Measurements from ENCODE around the gene ANGPTL8. TPM values are rescaled to one million over a fixed set of nuclear protein-coding genes. Genes with fewer than 3 reads are reported as not detected.

Gene ANGPTL8
- polyA plus RNA-seq, 6 donors from 2014 or later = not detected

DNA sequence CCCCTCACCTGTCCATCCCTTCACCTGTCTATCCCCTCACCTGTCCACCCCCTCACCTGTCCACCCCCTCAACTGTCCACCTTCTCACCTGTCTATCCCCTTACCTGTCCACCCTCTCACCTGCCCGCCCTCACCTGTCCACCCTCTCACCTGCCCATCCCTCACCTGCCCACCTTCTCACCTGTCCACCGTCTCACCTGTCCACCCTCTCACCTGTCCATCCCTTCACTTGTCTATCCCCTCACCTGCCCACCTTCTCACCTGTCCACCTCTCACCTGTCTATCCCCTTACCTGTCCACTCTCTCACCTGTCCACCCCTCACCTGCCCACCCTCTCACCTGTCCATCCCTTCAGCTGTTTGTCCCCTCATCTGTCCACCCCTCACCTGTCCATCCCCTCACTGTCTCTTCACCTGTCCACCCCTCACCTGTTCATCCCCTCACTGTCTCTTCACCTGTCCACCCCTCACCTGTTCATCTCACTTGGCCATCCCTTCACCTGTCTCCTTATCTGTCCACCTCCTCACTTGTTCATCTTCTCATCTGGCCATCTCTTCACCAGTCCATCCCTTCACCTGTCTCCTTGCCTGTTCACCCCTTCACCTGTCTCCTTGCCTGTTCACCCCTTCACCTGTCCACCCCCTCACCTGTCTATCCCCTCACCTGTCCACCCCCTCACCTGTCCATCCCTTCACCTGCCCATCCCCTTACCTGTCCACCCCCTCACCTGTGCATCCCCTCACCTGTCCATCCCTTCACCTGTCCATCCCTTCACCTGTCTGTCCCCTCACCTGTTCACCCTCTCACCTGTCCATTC, 29.4 kb upstream of the ANGPTL8 start:
- ATAC-seq (ENCODE audit: low read depth in 2 of 2) (no peak), DNase-seq (no peak)
- Mint-ChIP-seq H3K9me3 (peaks cover 0 to 6% (median 0%) of the 10 kb centered on the region in 7 donors), H3K4me3 (no peak overlapping the region), H3K36me3 (no peaks in the 10 kb centered on the region), H3K27me3 (peaks cover 0 to 7% (median under 1%) of the 10 kb centered on the region in 3 donors), H3K27ac (peak overlapping the region in 1 of 6 donors; percentile 89), H3K4me1 (peaks cover 10 to 11% (median 11%) of the 10 kb centered on the region in 3 donors)

DNA sequence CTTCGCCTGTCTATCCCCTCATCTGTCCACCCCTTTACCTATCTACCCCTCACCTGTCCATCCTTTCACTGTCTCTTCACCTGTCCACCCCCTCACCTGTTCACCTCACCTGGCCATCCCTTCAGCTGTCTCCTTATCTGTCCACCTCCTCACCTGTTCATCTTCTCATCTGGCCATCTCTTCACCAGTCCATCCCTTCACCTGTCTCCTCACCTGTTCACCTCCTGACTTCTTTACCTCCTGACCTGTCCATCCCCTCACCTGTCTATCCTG, 28.8 kb upstream of the ANGPTL8 start:
- Mint-ChIP-seq H3K4me3 (no peak overlapping the region), H3K36me3 (no peaks in the 10 kb centered on the region), H3K27me3 (peaks cover 0 to 12% (median 0%) of the 10 kb centered on the region in 3 donors), H3K9me3 (peaks cover 0 to 8% (median 0%) of the 10 kb centered on the region in 7 donors), H3K27ac (no peak overlapping the region), H3K4me1 (peaks cover 9 to 11% (median 10%) of the 10 kb centered on the region in 3 donors)
- no peak for DNase-seq
- no peak for ATAC-seq (ENCODE audit: low read depth in 2 of 2)

- peaks cover 0 to 6% (median 2%) of the 10 kb centered on the region in 3 donors for H3K4me1 Mint-ChIP-seq
- H3K27ac Mint-ChIP-seq = peak overlapping the region in 1 of 6 donors; percentile 72
- H3K27me3 Mint-ChIP-seq = peaks cover 0 to 13% (median 0%) of the 10 kb centered on the region in 3 donors
- peak overlapping the region in 1 of 8 donors; percentile 74 for H3K4me3 Mint-ChIP-seq
- H3K9me3 Mint-ChIP-seq = peaks cover 0 to 8% (median 2%) of the 10 kb centered on the region in 7 donors
- no peak for DNase-seq
- no peaks in the 10 kb centered on the region for H3K36me3 Mint-ChIP-seq
- ATAC-seq (ENCODE audit: low read depth in 2 of 2) = no peak
Measured at GRCh38 chr19:11214387-11214786, 25.0 kb upstream of the ANGPTL8 start.

GRCh38 chr19:11221082-11221598, 18.3 kb upstream of the ANGPTL8 start:
- peaks cover 4 to 19% (median 17%) of the 10 kb centered on the region in 7 donors for H3K9me3 Mint-ChIP-seq
- peaks cover 16 to 22% of the 10 kb centered on the region in 2 donors for H3K36me3 Mint-ChIP-seq
- peaks cover 0 to 17% (median 0%) of the 10 kb centered on the region in 3 donors for H3K27me3 Mint-ChIP-seq
- ATAC-seq (ENCODE audit: low read depth in 2 of 2) = no peak
- H3K4me1 Mint-ChIP-seq = no peaks in the 10 kb centered on the region
- H3K4me3 Mint-ChIP-seq = no peak overlapping the region
- DNase-seq = no peak
- peak overlapping the region in 1 of 6 donors; percentile 65 for H3K27ac Mint-ChIP-seq

GRCh38 chr19:11223200-11223599, 16.2 kb upstream of the ANGPTL8 start:
- DNase-seq = no peak
- Mint-ChIP-seq H3K27ac (no peak overlapping the region), H3K4me1 (peaks cover 0 to 4% (median 0%) of the 10 kb centered on the region in 3 donors), H3K9me3 (peaks cover 7 to 21% (median 17%) of the 10 kb centered on the region in 7 donors), H3K4me3 (no peak overlapping the region), H3K27me3 (peaks cover 0 to 17% (median 0%) of the 10 kb centered on the region in 3 donors), H3K36me3 (peaks cover 16 to 28% of the 10 kb centered on the region in 2 donors)
- no peak for ATAC-seq (ENCODE audit: low read depth in 2 of 2)

DNA sequence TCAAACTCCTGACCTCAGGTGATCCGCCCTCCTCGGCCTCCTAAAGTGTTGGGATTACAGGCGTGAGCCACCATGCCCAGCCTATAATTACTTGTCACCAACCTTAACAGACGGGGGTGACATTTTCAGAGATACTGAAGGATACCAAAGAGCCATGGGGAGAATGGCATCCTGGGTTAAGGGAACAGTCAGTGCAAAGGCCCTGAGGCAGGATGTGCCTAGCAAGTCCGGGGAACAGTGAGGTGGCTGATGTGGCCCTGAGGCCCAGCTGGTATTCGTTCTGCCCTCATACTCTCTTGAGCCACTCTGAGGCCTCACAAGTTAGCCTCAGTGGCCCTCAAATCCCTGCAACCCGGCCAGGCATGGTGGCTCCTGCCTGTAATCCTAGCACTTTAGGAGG, 15.0 kb upstream of the ANGPTL8 start:
- DNase-seq (no peak), ATAC-seq (ENCODE audit: low read depth in 2 of 2) (no peak)
- Mint-ChIP-seq H3K9me3 (peaks cover 7 to 21% (median 17%) of the 10 kb centered on the region in 7 donors), H3K4me3 (no peak overlapping the region), H3K27ac (no peak overlapping the region), H3K4me1 (peaks cover 0 to 4% (median 0%) of the 10 kb centered on the region in 3 donors), H3K36me3 (peaks cover 16 to 28% of the 10 kb centered on the region in 2 donors), H3K27me3 (peaks cover 0 to 25% (median 0%) of the 10 kb centered on the region in 3 donors)

GRCh38 chr19:11225172-11225571, 14.2 kb upstream of the ANGPTL8 start:
- no peak for ATAC-seq (ENCODE audit: low read depth in 2 of 2)
- H3K27me3 Mint-ChIP-seq = peaks cover 0 to 26% (median 0%) of the 10 kb centered on the region in 3 donors

GRCh38 chr19:11225815-11226214, 13.6 kb upstream of the ANGPTL8 start:
- no peak overlapping the region for H3K4me3 Mint-ChIP-seq
- peaks cover 4 to 17% (median 11%) of the 10 kb centered on the region in 7 donors for H3K9me3 Mint-ChIP-seq
- peaks cover 9 to 20% of the 10 kb centered on the region in 2 donors for H3K36me3 Mint-ChIP-seq
- peaks cover 0 to 21% (median 4%) of the 10 kb centered on the region in 3 donors for H3K27me3 Mint-ChIP-seq
- peaks cover 0 to 4% (median 0%) of the 10 kb centered on the region in 3 donors for H3K4me1 Mint-ChIP-seq
- no peak overlapping the region for H3K27ac Mint-ChIP-seq
- ATAC-seq (ENCODE audit: low read depth in 2 of 2) = no peak
- no peak for DNase-seq

More at GRCh38 chr19:11225172-11225571, 14.2 kb upstream of the ANGPTL8 start:
- Mint-ChIP-seq H3K27ac (no peak overlapping the region), H3K4me1 (peaks cover 0 to 4% (median 0%) of the 10 kb centered on the region in 3 donors), H3K9me3 (peaks cover 7 to 21% (median 16%) of the 10 kb centered on the region in 7 donors), H3K4me3 (no peak overlapping the region), H3K36me3 (peaks cover 14 to 26% of the 10 kb centered on the region in 2 donors)
- DNase-seq = no peak

DNA sequence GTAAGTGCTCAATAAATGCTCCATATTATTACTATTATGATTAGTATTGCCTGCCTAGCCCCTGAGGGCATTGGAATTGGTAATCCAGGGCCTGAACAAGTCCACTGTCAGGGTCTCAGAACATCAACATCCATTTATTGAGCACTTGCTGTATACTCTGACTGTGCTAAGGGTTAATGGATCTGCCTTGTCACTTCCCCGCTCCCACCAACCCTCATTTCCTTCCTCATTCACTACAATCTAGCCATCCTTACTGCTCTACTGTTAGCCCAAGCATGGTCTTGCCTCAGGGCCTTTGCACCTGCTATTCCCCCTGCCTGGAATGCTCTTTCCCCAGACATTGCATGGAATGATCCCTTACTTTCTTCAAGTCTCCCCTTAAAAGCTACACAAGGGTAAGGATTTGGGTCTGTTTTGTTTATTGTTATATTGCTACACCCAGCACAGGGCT, 12.7 kb upstream of the ANGPTL8 start:
- DNase-seq = no peak
- ATAC-seq (ENCODE audit: low read depth in 2 of 2) = no peak
- no peak overlapping the region for H3K4me3 Mint-ChIP-seq
- H3K9me3 Mint-ChIP-seq = peaks cover 0 to 8% (median 3%) of the 10 kb centered on the region in 7 donors
- H3K36me3 Mint-ChIP-seq = peaks cover 0 to 11% of the 10 kb centered on the region in 2 donors
- H3K27me3 Mint-ChIP-seq = peaks cover 0 to 14% (median 4%) of the 10 kb centered on the region in 3 donors
- peaks cover 0 to 4% (median 0%) of the 10 kb centered on the region in 3 donors for H3K4me1 Mint-ChIP-seq
- H3K27ac Mint-ChIP-seq = no peak overlapping the region

DNA sequence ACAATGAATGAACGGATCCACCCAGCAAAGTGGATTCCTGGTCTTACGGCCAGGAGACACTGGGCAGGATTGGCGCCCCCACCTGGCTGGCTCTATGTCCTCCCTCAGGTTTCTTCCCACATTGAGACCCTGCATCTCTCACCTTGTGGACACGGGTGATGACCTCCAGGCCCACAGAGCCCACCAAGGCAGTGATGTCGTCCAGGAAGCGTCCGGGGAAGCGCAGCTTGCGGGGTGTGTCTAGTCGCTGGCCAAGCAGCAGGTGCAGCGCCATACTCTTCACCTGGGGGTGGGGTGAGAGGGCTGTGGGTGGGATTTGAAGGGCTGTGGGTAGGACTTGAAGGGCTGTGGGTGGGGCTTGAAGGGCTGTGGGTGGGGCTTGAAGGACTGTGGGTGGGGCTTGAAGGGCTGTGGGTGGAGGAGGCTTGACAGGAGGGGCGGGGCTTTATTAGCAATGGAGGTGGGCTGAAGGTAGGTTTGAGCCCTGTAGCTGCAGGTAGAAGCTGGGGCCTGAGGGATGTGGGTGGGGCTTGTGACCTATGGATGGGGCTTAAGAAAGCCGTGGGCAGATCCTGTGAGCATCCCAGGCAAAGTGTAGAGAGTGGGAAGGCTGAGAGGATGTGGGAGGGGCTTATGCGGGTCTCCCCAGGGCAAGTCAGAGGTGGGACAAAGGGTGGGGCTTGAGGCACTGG, 12.1 kb upstream of the ANGPTL8 start:
- H3K4me1 Mint-ChIP-seq = peaks cover 0 to 4% (median 0%) of the 10 kb centered on the region in 3 donors
- DNase-seq (no peak), ATAC-seq (ENCODE audit: low read depth in 2 of 2) (peak in 1 of 2 donors; percentile 49)
- peaks cover 0 to 6% (median 1%) of the 10 kb centered on the region in 7 donors for H3K9me3 Mint-ChIP-seq
- peak overlapping the region in 1 of 8 donors; percentile 76 for H3K4me3 Mint-ChIP-seq
- H3K27me3 Mint-ChIP-seq = peaks cover 0 to 12% (median 4%) of the 10 kb centered on the region in 3 donors
- peaks cover 0 to 6% of the 10 kb centered on the region in 2 donors for H3K36me3 Mint-ChIP-seq
- H3K27ac Mint-ChIP-seq = peak overlapping the region in 1 of 6 donors; percentile 72

- Mint-ChIP-seq H3K36me3 (peaks cover 0 to 6% of the 10 kb centered on the region in 2 donors), H3K4me1 (peaks cover 0 to 4% (median 0%) of the 10 kb centered on the region in 3 donors), H3K27ac (no peak overlapping the region), H3K4me3 (no peak overlapping the region), H3K9me3 (peaks cover 0 to 4% (median 2%) of the 10 kb centered on the region in 7 donors), H3K27me3 (peaks cover 0 to 9% (median 4%) of the 10 kb centered on the region in 3 donors)
- ATAC-seq (ENCODE audit: low read depth in 2 of 2) (no peak), DNase-seq (no peak)
Measured at GRCh38 chr19:11230621-11231386, 8.6 kb upstream of the ANGPTL8 start.

DNA sequence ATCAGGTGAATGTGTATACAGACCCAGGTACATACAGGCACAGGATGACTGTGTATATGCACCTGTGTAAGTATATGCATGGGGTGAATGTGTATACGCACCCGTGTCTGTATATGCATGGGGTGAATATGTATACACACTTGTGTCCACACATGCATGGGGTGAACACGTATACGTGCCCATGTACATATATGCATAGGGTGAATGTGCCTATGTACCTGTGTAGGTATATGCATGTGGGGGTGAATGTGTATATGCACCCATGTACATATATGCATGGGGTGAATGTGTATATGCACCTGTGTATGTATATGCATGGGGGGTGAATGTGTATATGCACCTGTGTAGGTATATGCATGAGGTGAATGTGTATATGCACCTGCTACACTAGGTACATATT, 6.9 kb upstream of the ANGPTL8 start:
- Mint-ChIP-seq H3K27me3 (peaks cover 0 to 9% (median 4%) of the 10 kb centered on the region in 3 donors), H3K27ac (no peak overlapping the region), H3K9me3 (peaks cover 0 to 5% (median 0%) of the 10 kb centered on the region in 7 donors), H3K36me3 (no peaks in the 10 kb centered on the region), H3K4me1 (no peaks in the 10 kb centered on the region), H3K4me3 (no peak overlapping the region)
- ATAC-seq (ENCODE audit: low read depth in 2 of 2) = no peak
- no peak for DNase-seq

All from naive B cell (primary cell).